ENCODE measurements around the gene SEMA4A.
"Not testable (repeated sequence)": the region's sequence is repeated elsewhere in the genome, so short reads cannot be mapped to it uniquely, and the experiment has no call there.

The SEMA4A gene

DNA sequence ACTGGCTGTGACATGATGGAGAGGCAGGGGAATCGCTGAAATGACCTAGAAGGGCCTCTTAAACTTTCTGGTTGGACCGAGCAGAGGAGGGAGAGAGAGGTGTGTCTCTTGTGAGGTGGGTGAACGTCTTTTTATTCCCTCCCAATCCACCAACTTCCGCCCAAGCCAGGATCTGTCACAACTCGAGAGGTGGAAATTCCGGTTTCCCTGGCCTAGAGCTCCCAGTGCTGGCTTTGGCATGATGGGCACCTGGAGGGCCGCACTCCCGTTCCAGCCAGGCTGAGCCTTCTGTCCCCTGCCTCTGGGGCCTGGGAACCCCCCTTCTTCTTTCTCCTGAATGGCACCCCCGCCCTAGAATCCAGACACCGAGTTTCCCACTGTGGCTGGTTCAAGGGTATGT, at the start of gene SEMA4A:
Gene SEMA4A (plus strand): TSS at position 224 of the 400 bp plus-strand sequence. CDS start 994 bp downstream, outside the sequence.
- DNase-seq: no peak

DNA sequence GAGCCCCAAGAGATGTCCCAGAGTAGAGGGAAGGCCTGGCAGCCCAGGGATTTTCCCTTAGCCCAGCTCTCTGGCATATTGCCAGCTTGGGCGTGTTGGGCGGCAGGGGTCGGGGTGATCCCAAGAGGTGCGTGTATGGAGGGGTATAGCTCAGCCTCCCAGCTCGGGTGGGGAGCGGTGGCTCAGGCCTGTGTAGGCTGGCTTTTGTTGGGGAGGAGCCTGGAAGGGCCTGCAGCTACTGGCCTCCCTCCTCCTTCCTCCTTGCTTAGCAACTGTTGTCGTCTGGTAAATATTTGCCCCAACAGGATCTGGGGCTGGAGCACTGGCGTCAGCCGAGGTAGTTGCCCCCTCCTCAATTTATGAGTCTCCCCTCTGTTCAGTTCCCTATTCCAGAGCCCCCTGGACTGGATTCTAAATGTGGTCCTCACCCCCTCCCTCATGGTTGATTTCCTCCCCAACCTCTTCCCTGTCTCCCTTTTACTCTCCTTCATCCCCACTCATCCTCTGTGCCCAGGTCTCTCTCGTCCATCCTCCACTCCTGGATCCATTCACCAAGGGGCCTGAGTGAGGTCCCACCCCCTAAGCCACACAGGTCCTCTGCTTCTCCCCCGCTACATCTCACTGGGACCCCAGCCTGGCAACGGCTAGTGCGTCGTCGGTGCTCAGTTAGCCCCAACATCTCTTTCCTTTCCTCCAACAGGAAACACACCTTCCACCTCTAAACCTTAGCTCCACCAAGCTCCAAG, 49.1 kb upstream of the SEMA4A start:
- DNase-seq: peak; percentile 82

DNA sequence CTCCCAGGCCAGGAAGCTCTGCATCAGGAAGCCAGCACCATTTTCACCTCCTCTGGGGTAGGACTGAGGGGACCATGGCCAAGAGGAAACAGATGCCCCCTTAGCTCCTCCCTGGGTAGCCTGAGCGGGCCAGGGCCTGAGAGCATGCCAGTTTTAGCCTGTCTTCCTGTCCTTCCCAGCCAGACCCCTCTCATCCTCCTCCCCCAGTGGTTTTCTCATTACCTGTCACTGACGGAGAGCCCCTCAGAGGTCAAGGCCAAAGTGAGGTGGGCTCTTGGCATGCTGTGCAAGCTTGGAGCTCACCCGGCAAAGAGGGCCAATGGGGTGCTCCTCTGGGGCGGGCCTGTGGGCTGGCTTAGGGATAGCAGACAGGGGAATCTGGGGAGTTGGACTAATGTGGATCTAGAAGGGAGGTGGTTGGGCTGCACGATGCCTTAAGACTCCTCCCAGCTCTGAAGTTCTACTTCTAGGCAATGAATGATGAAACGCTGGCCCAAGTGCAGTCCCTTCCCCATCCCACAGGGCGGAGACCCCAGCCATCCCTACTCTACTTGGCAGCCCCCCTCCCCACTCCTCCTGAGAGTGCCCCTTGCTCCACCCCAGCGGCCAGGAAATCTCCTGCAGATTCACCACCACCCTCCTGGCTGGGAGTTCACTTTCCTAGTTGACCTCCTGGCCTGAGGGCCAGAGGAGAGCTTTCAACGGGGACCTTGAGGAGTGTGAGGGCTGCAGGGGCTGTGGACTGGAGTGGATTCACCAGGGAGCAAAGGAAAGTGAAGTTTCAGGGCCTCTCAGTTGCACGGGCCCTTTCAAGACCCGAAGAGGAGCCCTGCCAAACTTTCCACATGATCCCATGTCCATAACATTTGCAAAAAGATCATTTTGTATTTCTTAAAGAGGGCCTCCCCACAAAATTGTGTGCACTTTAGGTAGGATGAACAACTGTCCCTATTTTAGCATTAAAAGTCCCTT, 48.2 kb upstream of the SEMA4A start:
- no peak for DNase-seq

DNA sequence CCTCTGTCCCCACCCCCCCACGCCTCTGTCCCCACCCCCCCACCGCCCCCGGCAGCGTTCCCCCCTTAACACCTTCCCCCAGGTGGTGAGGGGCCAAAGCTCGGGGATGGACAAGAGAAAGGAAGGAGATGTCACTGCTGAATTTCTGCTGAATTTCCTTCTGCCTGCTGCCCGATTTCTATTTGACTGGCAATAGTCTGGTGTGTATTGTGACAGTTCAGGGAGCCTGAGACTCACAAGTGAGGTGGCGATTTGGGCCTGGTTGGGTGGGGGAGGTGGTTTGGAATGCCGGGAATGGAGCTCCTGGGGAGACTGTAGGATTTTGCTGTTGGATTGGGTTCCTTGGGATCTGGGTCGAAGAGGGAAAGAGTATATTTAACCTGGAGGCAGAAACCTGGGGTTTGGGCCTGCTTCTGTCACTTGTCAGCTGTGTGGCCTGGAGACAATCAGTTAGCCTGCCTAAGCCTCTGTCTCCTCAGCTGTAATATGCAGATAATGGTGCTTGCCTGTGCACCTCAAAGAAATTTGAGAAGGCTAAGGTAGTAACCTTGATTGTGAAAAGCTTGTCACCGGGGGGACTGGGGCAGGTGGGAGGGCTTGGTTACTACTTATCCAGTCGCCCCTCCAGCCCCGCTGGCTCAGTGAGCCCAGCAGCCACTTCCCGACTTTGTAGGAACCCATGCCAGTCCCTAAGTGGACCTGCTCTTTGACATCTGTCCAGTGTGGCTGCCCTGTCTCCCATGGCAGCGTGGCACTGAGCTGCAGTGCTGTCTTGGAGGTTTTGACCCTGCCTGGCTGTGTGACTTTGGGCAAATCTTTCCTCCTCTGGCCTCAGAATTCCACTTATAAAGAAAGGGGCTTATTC, 46.5 kb upstream of the SEMA4A start:
- no peak for DNase-seq

DNA sequence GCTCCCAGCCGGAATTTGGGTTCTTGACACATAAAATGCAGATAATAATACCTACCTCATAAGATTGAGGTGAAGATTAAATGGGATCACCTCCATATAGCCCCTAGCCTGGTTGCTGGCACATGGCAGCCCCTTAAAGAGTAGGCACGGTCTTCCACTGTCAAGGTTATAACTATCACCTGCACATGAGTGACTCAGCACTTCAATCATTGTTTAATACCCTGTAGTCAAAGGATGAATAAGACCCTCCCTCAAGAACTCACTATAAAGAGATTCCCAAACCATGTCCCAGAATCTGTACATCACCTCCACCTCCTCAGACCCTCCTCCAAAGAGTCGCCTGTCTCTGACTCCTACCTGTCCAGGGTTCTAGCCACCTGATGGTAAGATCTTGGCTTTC, 45.3 kb upstream of the SEMA4A start:
- no peak for DNase-seq

DNA sequence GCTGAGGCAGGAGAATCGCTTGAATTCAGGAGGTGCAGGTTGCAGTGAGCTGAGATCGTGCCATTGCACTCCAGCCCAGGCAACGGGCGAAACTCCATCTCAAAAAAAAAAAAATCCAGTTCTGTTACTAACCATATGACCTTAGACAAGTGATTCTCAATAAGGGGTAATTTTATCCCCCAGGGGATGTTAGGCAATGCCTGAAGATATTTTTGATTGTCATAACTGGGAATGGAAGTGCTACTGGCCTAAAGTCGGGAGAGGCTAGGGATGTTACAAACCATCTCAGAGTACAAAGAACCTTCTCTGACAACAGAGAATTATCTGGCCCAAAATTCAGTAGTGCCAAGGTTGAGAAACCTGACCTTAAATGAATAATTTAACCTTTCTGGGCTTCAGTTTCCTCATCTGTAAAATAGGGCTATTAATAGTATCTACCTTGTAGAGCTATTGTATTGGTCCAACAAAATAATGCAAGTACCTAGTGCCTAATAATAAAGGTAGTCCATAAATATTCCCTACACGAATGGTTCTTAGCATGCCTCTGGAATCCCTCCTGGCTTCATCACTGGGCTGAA, 44.6 kb upstream of the SEMA4A start:
- no peak for DNase-seq

DNA sequence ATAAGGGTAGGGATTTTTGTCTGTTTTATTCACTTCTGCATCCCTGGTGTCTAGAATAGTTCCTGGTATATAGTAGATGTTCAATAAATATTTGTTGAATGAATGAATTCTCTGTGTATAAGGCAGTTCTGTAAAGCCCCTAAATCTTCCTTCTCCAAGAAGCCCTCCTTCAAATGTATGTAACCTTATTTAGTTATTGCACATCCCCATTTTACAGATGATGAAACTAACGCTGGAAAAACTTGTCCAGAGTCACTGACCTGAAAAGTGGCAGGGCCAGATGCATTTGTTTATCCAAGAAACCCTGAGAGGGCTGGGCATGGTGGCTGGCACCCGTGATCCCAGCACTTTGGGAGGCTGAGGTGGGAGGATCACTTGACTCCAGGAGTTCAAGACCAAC, 43.1 kb upstream of the SEMA4A start:
- DNase-seq: no peak

DNA sequence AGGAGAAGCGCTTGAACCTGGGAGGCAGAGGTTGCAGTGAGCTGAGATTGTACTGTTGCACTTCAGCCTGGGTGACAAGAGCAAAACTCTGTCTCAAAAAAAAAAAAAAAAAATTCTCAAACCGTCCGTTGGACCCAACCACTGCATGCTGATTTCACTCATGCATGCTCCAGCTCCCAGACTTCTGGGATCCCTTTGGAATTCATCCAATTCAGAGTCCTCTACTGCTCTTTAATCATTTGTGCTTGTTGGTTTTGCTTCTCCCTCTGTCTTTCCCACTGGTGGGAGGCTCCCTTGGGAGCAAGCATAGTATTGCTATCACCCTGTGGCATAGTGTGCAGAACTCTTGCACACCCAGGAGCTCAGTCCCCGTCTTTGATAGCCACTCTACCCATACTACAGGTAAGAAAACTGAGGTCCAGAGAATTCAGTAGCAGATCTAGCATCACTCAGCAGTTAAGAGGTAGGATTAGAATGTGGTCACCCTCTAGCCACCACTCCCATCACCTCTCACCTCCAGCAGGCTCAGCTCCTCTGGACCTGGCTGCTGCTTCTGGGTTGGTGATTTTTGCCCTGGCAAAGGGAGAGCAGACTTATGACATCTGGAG, 41.9 kb upstream of the SEMA4A start:
- no peak for DNase-seq

DNA sequence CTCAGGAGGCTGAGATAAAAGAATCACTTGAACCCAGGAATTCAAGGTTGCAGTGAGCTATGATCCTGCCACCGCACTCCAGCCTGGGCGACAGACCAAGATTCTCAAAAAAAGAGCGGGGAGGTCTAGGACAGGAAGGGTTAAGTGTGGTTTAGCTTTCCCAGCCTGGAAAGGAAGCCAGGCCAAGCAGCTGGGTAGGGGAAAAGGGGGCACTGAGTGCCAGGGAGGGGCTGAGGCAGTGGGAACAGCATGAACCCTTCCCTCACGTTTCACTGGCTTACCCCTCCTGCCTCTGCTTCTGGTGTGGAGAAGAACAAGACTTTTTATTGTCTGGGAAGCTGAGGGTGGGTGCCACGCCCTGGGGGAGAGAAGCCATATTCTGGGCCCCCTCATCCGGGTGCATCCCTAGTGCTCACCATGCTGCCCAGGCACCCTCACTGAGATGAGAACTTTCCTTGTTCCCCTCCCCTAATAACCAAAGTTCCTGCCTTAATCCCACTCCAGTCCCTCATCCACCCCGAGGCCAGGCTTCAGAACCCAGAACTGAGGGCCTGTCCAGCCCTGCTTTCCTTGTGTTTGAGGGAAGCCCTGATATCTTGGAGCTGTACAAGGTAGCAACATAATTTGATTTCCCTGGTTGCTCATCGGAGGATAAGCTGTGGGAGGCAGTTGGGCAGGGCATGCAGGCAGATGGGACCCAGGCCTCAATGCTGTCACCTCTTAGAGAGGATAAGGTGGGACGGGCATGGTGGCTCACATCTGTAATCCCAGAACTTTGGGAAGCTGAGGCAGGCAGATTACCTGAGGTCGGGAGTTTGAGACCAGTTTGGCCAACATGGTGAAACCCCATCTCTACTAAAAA, 40.9 kb upstream of the SEMA4A start:
- DNase-seq: no peak

DNA sequence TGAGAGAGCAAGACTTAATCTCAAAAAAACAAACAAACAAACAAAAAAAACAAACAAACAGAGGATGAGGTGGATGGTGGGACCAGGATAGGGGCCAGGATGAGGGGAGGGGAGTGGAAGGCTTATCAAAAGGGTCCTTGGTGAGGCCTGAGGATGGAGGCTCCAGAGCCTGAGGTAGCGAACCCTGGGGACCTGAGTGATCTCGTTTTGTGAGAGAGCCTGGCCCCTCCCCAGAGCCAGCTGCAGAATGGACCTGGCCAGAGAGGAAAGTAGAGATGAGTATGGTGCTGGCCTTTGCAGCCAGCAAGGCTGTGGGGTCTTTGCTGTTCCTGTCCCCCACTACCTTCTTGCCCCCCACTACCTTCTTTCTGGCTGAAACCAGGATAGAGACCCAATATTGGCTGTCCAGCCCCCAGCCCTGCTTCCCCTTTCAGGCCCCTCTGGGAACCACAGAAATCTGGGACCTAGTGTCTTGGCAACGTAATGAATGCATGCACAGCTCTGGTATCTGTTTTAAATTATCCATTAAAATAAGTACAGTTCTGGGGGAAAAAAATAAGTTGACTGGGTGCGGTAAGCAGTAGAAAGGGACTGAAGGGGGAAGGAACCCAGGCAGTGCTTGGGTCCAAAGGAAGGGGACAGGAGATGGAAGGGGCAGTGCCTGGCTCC, 40.0 kb upstream of the SEMA4A start:
- DNase-seq: no peak

DNA sequence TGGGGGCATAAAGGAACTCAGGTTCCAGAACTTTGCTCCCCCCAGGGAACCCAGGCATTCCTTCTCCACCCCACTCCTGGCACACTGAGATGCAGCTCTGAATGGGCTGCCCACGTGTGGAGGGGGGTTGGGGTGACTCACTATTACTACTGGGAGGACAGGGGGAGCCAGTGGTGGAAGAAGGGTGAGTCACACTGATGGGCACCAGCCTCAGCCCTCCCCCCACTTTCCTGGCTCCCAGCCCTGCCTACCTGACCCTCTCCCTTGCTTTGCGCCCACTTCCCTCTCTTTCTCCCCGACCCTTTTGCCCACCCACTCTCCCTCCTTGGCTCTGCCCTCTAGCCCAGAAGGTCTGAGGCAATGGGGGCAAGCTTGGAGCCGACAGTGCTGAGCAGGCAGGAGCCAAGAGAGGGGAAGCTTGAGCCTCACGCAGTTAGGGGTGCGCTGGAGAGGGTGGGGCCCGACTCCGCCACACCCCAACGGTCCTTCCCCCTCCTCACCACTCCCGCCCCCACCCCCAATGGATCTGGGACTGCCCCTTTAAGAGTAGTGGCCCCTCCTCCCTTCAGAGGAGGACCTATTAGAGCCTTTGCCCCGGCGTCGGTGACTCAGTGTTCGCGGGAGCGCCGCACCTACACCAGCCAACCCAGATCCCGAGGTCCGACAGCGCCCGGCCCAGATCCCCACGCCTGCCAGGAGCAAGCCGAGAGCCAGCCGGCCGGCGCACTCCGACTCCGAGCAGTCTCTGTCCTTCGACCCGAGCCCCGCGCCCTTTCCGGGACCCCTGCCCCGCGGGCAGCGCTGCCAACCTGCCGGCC, 39.1 kb upstream of the SEMA4A start, which contains the start of gene LMNA:
Gene LMNA (plus strand): TSS at position 611 of the 818 bp plus-strand sequence. CDS start 208 bp downstream, outside the sequence.
- peak; percentile 91 for DNase-seq

DNA sequence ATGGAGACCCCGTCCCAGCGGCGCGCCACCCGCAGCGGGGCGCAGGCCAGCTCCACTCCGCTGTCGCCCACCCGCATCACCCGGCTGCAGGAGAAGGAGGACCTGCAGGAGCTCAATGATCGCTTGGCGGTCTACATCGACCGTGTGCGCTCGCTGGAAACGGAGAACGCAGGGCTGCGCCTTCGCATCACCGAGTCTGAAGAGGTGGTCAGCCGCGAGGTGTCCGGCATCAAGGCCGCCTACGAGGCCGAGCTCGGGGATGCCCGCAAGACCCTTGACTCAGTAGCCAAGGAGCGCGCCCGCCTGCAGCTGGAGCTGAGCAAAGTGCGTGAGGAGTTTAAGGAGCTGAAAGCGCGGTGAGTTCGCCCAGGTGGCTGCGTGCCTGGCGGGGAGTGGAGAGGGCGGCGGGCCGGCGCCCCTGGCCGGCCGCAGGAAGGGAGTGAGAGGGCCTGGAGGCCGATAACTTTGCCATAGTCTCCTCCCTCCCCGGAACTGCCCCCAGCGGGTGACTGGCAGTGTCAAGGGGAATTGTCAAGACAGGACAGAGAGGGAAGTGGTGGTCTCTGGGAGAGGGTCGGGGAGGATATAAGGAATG, 38.4 kb upstream of the SEMA4A start:
- no peak for DNase-seq

DNA sequence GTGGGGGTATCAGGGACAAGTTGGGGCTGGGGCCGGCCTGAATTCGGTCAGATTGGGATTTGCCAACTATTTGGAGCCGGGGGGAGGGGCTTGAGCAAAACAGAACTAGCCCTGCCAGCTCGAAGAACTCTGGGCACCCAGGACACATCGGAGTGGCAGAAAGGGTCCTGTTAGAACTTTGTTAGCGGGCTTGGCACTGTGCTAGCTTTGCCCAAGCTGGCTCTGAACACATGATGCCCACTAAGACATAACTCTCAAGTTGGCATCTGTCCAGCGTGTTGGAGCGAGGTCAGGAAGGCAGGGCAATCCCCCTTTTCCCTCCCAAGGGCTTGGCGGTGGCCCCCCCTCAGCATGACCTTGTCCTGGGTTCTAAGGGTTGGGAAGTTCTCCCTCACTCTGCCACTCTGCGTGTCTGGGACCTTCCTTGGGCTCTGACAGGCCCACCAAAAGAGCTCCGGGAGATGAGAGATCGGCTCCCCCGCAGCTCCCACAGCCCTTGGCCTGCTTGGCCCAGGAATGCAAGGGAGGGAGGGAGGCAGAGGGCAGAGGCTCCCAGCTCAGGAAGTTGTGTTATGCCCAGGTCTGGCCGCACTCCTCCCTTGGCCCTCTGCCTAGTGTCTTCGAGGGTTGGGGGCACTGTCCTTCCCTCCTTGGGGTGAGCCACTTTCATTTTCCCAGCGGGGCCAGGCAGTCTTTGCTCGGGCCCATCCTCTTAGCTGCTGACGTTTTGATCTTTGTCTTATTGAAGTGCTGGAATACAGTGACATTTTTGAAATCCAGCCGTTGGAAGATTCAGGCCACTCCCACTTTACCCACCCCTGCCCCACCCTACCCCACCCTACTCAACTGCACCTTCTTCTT, 37.6 kb upstream of the SEMA4A start:
- no peak for DNase-seq

DNA sequence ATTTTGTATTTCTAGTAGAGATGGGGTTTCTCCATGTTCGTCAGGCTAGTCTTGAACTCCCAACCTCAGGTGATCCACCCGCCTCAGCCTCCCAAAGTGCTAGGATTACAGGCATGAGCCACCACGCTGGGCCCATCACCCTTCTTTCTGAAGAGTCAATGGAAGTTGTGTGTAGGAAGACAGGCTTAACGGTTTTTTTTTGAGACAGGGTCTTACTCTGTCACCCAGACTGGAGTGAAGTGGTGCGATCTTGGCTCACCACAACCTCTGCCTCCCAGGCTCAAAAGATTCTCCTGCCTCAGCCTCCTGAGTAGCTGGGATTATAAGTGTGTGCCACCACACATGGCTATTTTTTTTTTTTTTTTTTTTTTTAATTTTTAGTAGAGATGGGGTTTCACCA, 36.7 kb upstream of the SEMA4A start:
- DNase-seq: not testable (repeated sequence)

DNA sequence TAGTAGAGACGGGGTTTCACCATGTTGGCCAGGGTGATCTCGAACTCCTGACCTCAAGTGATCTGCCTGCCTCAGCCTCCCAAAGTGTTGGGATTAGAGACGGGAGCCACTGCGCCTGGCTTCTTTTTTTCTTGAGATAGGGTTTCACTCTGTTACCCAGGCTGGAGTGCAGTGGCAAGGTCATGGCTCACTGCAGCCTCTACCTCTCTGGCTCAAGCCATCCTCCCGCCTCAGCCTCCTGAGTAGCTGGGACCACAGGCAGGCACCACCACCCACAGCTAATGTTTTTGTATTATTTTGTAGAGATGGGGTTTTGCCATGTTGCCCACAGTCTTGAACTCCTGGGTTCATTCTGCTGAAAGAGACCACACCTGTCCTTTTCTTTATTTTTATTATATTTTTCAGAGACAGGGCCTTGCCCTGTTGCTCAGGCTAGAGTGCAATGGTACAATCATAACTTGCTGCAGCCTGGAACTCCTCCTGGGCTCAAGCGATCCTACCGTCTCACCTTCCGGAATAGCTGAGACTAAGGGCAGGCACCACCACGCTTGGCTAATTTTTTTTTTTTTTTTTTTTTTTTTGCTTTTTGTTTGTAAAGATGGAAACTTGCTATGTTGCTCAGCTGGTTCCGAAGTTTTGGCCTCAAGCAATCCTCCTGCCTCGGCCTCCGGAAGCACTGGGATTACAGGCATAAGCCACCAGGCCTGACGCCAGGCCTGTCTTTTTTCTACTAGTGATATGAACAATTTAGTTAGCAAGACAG, 35.8 kb upstream of the SEMA4A start:
- no peak for DNase-seq

DNA sequence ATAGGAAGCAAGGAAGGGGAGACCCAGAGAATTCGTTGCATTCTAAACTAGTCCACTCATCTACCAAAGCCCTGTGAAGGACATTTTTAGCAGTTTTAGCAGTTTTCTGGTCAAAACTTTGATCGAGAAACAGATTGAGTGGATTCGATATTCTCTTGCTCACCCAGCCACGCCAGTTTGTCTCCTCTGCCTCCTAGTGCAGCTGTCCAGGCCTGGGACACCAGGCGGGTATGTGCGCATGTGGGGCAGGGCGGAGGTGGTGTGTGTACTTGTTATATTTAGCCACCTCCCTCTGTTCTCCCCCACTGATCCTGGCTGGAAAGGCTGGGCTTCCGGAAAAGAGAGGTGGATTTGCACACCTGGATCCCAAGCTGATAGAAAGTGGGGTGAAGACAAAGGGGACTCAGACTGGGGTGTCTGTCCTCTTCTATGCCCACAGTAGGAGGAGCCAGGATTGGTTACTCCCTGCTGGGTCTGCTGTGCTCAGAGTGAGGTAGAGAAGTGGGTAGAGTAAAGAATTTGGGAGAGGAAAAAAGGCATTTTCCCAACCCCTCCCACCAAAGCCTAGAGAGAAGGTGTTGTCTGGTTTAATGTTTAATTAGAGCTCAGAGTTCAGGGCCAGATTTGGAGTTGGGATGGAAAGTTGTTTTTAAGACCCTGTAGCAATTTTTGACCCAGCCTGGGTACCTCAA, 35.1 kb upstream of the SEMA4A start:
- no peak for DNase-seq
